OCI-LY3 (cell line): Measurements from ENCODE around the gene MYL12A.
A peak's percentile ranks its signal among the peaks of the same experiment; 100 is the strongest.

Experiments
- H2AFZ ChIP-seq: fragments of 200-600, 300-600 bp; shearing (Covaris generic); 2 replicates; pipeline ENCODE4 v1.6.0; 2014; ENCODE audit warnings: antibody characterized with exemption, low read depth, low read length
- H3K27ac ChIP-seq: fragments of 200-600, 300-600 bp; sonication (generic); 2 replicates; pipeline ENCODE4 v1.5.1; 2014; ENCODE audit warnings: mild to moderate bottlenecking, low read length, moderate library complexity, mixed read lengths
- H3K27me3 ChIP-seq: fragments of 200-600, 300-600 bp; sonication (generic); 2 replicates; pipeline ENCODE4 v1.6.1; 2014; ENCODE audit warnings: low read depth, low read length, mixed read lengths
- H3K36me3 ChIP-seq: fragments of 200-600, 300-600 bp; sonication (generic); replicated peaks from 2 replicates; pipeline ENCODE3; 2014; ENCODE audit warnings: low read depth, low read length, mixed read lengths
- H3K4me1 ChIP-seq: fragments of 300-600, 200-600 bp; sonication (generic); 2 replicates; pipeline ENCODE4 v1.6.1; 2014; ENCODE audit warnings: low read length, mixed read lengths
- H3K4me2 ChIP-seq: fragments of 200-600, 300-600 bp; sonication (generic); 2 replicates; pipeline ENCODE4 v1.6.1; 2014; ENCODE audit warnings: low read length, mixed read lengths
- H3K4me3 ChIP-seq: fragments of 300-600, 200-600 bp; sonication (generic); 2 replicates; pipeline ENCODE4 v1.5.1; 2014; ENCODE audit warnings: antibody characterized with exemption, mild to moderate bottlenecking, low read length, moderate library complexity
- H3K79me2 ChIP-seq: fragments of 300-600, 200-600 bp; shearing (Covaris generic); 2 replicates; pipeline ENCODE4 v1.6.1; 2014; ENCODE audit warnings: mild to moderate bottlenecking, low read length, mixed read lengths
- H3K9ac ChIP-seq: fragments of 300-600, 200-600 bp; shearing (Covaris generic); 2 replicates; pipeline ENCODE4 v1.6.0; 2014; ENCODE audit warnings: mild to moderate bottlenecking, low read length, moderate library complexity
- H3K9me3 ChIP-seq: fragments of 200-600, 300-600 bp; shearing (Covaris generic); 2 replicates; pipeline ENCODE4 v1.6.1; 2014; ENCODE audit warnings: low read length, mixed read lengths; ENCODE audit not compliant: insufficient read depth
- H4K20me1 ChIP-seq: fragments of 200-600, 300-600 bp; sonication (generic); 2 replicates; pipeline ENCODE4 v1.6.1; 2016; ENCODE audit warnings: low read length, mixed read lengths; ENCODE audit not compliant: insufficient read depth
- CTCF ChIP-seq: fragments of 200-600, 300-600 bp; sonication (generic); IDR thresholded peaks from 2 replicates; pipeline ENCODE4 v1.5.1; 2014; ENCODE audit warnings: antibody characterized with exemption, low read length, low read depth
- EZH2phosphoT487 ChIP-seq: fragments of 200-600 bp; shearing (Covaris generic); IDR thresholded peaks from 2 replicates; pipeline ENCODE4 v1.6.1; 2018; ENCODE audit warnings: antibody characterized with exemption, mixed run types, low read depth

The MYL12A gene

GRCh38 chr18:3257627-3258120, 10.1 kb downstream of the MYL12A start:
- Histone ChIP-seq H3K9ac (no peak overlapping the region), H3K9me3 (no peaks in the 10 kb centered on the region), H3K27ac (no peak overlapping the region), H3K27me3 (no peaks in the 10 kb centered on the region), H3K4me3 (no peak overlapping the region), H2AFZ (no peak overlapping the region), H4K20me1 (peaks cover 16% of the 10 kb centered on the region), H3K4me2 (no peak overlapping the region), H3K4me1 (peaks cover 36% of the 10 kb centered on the region), H3K36me3 (peaks cover 59% of the 10 kb centered on the region), H3K79me2 (peaks cover 22% of the 10 kb centered on the region)
- TF ChIP-seq EZH2phosphoT487: no peak
- no peak for TF ChIP-seq CTCF

GRCh38 chr18:3260995-3261372, 13.4 kb downstream of the MYL12A start:
- Histone ChIP-seq H3K9me3 (no peaks in the 10 kb centered on the region), H3K4me3 (peak overlapping the region; percentile 82), H2AFZ (peak overlapping the region; percentile 66), H3K4me1 (peaks cover 36% of the 10 kb centered on the region), H4K20me1 (peaks cover 18% of the 10 kb centered on the region), H3K27me3 (no peaks in the 10 kb centered on the region), H3K27ac (peak overlapping the region; percentile 67), H3K79me2 (peaks cover 47% of the 10 kb centered on the region), H3K4me2 (peak overlapping the region; percentile 99), H3K36me3 (peaks cover 28% of the 10 kb centered on the region), H3K9ac (peak overlapping the region; percentile 77)
- TF ChIP-seq EZH2phosphoT487 (no peak), CTCF (no peak)

- peaks cover 30% of the 10 kb centered on the region for H3K4me1 ChIP-seq
Measured at GRCh38 chr18:3261373-3262233, 14.0 kb downstream of the MYL12A start, which contains the start of gene MYL12B. TSS of gene MYL12B (plus strand) at chr18:3262133. CDS start at chr18:3272899, 10,766 bp downstream.

More at GRCh38 chr18:3261373-3262233, 14.0 kb downstream of the MYL12A start, which contains the start of gene MYL12B:
- peak within 1 kb of the TSS; percentile 82 for H3K4me3 ChIP-seq
- peak within 1 kb of the TSS; percentile 99 for H3K4me2 ChIP-seq
- H3K36me3 ChIP-seq: peaks cover 22% of the 10 kb centered on the region
- peaks cover 24% of the 10 kb centered on the region for H4K20me1 ChIP-seq
- no peaks in the 10 kb centered on the region for H3K27me3 ChIP-seq
- peak within 1 kb of the TSS; percentile 77 for H3K9ac ChIP-seq
- H3K79me2 ChIP-seq: peaks cover 53% of the 10 kb centered on the region
- TF ChIP-seq CTCF (no peak), EZH2phosphoT487 (no peak)
- H2AFZ ChIP-seq: peak within 1 kb of the TSS; percentile 66
- H3K27ac ChIP-seq: peak within 1 kb of the TSS; percentile 67
- H3K9me3 ChIP-seq: no peaks in the 10 kb centered on the region
